Activated T-cell treated with anti-CD3 and anti-CD28 coated beads for 4 hours (primary cell): ENCODE data around the gene BUB1B.

Source experiments
- DNase-seq: peaks from one replicate; pipeline ENCODE4 v3.0.0-alpha.2; 2020

Gene BUB1B

DNA sequence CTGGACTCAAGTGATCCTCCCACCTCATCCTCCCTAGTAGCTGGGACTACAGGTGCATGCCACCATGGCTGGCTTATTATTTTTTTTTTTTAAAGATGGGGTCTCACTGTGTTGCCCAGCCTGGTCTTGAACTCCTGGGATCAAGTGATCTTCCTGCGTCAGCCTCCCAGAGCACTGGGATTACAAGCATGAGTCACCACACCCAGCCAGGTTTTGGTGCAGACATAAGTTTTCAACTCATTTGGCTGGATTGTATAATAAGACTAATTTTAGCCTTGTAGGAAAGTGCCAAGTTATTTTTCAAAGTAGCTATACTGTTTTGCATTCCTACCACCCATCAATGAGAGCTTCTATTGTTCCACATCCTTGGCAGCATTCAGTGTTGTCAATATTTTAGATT is 32.1 kb downstream of the BUB1B start:
- DNase-seq, result no peak

DNA sequence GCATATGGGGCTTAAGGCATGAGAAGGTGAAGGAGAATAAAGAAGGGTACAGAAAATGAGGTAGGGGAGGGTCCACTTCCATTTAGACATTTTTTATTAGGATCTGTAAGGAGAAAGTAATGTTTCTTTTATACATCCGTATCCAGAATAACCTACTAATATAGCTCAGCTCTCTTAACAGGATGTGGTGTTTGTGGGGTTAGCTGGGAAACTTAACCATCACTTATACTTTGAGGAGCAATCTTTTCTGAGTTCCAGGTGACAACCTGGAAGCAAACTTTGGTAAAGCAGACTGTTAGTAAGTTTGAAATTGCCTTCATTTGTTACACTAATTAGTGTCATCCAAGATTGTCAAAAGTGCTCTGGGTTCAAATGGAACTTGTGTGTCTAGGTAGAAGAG is 36.6 kb downstream of the BUB1B start:
- no peak for DNase-seq

DNA sequence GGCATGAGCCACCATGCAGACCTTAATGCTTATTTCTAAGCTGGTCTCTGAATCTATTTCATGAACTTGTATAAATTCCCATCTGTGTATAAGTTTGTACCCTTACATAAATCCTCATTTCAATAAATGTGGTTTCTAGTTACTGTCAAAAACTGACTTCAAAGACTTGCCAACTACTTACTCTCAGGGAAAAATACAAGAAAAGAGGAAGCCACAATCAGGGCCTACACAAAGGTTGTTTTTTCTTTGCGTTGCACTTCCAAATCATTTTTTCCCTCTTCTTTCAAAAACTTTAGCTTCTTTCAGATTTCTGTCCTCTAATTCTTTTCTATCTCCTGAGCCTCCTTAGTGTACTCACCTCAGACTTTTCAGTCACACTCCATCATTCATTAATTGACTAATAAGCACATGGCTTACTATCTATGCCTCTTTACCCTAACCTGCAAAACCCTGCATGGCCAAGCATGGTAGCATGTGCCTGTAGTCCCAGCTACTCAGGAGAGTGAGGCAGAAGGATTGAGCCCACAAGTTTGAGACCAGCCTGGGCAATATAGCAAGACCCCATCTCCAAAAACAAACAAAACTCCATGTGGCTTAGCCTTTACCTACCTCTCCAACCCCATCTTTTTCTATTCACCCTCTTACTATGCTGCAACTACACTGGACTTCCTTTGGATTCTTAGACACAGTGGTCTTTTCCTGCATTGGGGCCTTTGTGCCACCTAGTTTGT is 37.7 kb downstream of the BUB1B start:
- DNase-seq, result no peak

DNA sequence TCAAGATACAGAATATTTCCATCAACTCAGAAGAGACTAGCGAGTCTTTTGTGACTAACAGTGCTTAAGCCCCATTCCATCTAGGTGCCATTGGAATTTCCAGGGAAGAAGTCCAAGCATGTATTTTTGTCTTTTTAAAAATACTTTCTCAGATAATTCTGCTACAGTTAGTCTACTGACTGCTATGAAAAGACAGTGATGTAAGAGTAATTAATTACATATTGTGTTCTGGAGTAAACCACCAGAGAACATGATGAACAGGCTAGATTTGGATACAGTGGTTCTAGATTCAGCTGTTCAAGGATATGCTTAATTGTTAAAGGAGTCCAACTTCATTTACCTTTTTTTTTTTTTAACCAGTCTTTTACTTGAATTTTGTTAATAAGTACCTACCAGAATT is 43.2 kb downstream of the BUB1B start:
- no peak for DNase-seq

DNA sequence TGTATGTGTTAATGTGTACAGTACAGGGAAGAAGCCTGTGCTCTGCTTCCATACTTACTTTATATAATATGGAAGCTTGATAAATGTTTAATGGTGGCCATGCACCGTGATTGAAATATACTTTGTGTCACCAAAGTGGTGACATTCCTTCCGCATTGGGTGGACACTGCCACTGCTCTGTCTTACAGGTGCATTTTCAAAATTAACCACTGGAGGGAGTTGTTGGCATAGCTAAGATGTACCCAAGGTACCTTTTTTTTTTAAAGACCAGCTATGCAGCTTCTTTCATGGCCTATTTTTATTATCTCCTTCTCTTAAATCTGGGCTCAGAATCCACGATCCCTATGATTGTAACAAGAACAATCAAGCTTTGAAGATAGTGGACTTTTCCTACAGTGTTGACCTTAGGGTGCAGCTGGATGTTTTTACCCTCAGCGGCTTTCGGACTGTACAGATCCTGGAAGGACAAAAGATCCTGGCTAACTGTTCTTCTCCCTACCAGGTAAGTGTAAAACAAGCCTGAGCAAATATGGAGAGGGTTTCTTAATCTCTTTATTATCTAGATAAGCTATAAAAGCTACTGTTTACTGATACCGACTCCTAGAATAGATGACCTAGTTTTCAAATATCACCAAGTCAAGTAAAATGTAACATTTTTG is 56.4 kb downstream of the BUB1B start:
- peak; percentile 25 for DNase-seq

DNA sequence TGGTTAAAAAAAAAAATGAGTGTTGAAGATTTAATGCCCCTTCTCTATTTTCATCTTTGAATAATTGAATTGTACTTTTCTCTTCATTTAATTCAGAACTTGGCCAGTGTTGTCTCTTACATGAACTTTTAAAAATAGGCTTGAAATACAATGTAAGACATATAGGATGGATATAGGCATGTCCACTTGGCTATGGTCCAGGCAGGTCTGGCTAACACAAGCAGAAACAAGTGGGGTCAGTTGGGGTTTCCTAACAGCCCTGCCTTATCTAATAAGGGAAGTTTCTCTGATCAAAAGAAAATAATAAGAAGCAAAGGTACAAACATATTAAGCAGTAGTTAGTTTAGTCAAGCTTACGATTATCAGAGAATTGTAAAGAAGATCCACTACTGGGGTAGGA is 58.9 kb downstream of the BUB1B start:
- DNase-seq, result no peak

DNA sequence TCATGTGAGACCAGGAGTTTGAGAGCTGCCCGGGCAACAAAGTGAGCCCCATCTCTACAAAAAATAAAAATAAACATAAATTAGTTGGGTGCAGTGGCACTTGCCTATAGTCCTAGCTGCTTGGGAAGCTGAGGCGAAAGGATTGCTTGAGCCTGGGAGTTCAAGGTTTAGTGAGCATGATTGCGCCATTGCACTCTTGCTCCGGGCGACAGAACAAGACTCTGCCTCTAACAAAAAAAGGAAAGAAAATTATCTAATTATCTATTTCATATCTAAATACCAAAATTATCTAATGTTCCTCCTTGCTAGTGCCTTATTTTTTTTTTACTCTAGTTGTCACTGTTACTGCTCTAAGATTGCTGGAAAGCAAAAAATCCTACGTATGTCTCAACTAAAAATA is 61.3 kb downstream of the BUB1B start:
- no peak for DNase-seq

DNA sequence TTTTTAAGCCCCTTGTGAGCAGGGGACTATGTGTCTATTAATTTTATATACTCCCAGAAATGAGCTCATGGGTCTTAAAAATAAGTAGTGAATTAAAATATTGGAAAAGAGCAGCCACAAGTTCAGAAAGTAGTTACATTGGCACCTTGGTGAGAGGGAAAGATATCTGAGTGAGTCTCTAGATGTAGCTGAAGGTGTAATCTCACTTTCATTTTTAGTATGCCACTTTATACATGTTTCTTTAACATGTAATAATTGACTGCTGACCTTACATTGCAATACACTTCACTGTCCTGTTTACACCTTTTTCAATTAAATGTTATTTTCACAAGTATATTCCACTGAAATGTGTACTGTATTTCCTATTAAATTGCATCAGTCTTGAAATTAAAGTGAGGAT is 65.9 kb downstream of the BUB1B start:
- DNase-seq, result no peak

DNA sequence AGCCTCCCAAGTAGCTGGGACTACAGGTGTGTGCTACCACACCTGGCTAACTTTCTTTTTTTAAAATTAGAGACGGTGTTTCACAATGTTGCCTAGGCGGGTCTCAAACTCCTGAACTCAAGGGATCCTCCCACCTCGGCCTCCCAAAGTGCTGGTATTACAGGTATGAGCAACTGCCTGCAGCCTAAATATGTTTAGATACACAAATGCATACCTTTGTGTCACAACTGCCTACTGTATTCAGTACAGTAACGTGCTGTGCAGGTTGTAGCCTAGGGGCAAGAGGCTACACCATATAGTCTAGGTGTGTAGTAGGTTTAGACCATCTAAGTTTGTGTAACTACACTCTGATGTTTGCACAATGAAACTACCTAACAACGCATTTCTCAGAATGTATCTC is 68.4 kb downstream of the BUB1B start:
- DNase-seq, result no peak

DNA sequence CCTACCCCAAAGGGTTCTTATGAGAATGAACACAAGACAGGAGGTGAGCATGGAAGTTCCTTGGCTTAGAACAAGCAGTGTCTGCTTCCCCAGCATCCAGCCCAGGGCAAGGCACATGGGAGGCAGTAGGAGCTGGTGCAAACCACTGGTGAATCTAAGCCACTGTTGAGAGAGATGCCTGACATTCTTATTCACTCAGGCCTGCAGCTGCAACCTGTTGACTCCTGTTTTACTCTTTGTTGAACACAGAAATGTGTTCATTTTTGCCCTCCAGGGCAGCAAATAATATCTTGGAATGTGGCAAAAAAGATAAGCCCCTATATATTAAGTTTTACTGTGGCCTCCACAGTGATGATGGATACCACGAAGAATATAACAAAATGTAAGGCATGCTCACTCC is 69.1 kb downstream of the BUB1B start:
- DNase-seq, result no peak

DNA sequence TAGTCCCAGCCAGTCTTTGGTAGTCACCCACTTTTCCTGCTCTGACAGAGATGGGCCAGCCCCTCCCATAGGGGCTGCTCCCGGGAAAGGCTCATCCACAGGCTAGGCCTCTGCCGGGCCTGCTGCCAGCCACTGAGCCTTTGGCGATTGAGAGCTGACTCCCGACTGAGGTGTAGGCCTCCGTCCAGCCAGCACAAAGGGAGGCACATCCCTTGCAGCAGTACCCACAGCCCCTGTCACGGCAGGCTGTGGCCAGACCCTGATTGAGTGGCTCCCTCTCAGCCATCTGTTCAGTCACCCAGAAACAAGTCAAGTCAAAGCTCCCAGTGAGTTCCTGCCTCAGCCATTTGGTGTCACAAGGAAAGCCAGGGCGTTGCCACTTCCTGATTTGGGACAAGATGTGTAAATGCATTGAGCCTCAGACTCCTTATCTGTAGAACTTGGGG is 71.8 kb downstream of the BUB1B start:
- no peak for DNase-seq

DNA sequence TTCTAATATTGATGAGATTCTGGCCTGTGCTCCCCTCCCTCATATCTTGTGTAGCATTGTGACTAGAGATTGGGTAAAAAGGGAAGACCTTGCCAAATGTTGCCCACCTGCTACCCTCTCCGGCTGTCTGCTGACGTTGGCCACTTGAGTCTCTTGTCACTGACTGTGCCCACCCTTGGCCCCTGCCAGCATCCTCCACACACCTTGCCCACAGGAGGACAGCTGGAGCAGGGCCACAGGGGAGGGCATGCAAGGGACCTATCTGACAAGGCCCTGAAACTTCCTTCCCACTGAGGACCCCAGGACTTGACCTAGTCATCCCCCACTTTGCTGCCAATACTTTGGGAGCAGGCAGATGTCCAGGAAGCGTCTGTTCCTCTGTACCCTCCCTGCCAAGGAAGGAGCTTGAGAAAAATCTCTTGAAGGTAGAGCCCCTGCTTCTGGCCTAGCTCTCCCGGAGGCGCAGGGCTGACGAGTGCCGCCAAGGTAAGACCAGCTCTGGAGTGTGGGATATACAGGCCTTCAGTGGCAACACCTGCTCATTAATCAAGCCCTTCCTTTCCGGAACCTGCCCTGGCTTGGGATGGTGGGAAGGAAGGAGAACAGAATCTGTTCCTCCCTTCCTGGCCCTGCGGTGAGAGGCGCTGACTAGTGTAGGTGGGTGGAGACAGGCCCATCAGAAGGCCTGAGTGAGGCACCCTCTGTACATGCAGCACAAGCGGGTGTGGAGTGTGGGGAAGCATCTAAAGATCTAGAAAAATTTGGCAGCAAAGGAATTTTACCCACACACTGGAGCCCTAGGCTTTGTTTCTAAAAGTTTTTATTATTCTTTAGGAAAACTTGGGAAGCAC is 73.1 kb downstream of the BUB1B start:
- no peak for DNase-seq

DNA sequence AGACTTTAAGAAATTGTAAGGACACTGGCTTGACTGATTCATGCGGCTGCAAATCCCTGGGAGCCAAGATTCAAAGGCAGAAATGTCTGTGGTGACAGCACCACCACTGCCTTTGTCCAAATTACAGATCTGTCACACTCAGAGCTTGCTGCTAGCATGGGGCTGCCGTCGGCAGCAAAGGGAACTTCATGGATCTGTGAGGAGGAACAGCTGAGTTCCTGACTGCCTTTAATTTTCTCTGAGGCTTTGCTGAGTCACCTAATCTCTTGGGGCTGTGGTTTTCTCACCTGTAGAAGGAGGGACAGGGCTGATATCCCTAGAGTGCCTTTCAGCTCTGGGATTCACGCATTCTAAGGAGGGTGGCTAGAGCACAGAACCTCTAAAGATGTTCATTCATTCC is 73.9 kb downstream of the BUB1B start:
- no peak for DNase-seq

DNA sequence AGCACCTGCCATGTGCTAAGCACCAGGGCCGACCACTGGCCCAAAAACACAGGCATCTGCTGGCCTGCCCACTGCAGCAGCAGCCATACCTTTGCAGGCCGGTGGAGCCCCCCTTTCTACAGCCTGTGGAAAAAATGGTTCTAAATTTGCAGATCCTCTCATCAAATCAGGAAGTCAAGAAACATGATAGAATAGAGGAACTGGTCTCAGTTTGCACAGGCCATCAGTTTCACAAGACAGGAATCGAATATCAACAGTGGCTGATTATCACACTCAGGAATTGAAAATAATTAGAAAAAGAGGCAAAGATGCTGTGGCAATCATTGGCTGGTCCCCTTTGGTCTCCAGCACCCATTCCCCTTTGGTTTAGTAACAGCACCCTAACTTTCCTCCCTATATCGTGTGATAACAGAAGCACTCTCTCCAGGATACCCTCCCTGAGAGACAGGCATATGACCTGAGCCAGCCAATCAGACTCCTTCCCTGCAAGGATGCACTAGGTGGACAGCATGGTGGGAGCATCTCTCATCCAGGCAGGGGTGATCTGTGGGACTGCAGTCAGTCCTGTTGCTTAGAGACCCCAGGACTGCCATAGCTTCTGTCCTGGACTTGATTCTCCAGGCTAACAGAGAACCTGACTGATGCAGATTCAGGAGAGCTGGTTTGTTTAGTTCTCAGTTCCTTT is 74.5 kb downstream of the BUB1B start:
- DNase-seq, result no peak

DNA sequence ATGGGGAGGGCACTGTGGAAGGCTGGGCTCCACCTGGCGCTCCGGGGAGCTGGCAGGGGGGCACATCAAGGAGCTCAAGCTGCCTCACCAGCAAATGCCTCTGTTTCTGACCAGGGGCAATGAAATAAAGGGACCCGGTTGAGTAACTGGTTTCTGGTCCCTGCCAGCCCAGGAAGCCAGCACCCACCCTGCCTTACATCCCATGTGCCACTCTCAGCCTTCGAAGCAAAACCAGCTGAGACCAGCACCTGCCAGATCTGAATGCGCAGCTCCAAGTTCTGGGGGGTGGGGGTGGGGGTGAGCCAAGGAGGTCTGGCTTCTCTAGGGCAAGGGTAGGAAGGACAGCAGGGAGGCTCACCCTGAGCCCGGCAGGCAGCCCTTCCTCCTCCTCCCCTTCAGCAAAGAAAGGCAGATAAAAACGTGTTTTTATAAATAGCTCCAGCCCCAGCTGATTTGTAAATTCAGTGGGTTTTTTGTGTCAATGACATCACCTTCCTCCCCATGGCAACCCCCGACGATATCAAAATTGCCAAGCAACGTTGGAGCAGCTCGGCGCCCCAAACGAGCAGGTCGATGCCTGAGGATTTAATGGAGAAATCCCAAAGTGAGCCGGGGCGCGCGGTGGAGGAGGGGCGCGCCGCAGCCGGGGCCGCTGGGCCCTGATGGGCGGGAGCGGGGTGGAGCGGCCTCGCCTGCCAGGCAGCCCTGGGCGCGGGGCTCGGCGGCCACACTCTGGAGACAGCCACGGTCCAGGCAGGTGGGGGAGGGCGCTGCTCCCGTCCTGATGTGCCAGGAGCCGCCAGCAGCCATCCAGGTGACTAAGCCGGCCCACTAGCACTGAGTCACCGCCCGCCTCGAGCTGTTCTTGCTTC is 77.9 kb downstream of the BUB1B start, which contains the start of gene PAK6:
PAK6 (plus strand) TSS at position 532 of the 872 bp plus-strand sequence. CDS start 25,723 bp downstream, outside the sequence.
- DNase-seq, result no peak

DNA sequence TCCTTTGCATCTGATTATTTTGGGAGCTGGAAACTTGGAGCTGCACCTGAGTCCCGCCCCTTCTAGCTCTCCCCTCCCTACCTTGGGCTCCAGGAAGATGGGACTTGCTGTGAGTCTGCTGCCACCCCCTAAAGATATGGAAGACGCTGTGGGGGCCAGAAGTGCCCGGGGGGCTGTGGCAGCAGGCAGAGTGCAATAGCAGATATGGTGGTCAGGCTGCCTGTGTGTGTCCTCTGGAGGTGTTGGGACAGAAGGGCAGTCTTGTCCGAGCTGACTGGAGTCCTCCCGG is 78.5 kb downstream of the BUB1B start:
- no peak for DNase-seq

DNA sequence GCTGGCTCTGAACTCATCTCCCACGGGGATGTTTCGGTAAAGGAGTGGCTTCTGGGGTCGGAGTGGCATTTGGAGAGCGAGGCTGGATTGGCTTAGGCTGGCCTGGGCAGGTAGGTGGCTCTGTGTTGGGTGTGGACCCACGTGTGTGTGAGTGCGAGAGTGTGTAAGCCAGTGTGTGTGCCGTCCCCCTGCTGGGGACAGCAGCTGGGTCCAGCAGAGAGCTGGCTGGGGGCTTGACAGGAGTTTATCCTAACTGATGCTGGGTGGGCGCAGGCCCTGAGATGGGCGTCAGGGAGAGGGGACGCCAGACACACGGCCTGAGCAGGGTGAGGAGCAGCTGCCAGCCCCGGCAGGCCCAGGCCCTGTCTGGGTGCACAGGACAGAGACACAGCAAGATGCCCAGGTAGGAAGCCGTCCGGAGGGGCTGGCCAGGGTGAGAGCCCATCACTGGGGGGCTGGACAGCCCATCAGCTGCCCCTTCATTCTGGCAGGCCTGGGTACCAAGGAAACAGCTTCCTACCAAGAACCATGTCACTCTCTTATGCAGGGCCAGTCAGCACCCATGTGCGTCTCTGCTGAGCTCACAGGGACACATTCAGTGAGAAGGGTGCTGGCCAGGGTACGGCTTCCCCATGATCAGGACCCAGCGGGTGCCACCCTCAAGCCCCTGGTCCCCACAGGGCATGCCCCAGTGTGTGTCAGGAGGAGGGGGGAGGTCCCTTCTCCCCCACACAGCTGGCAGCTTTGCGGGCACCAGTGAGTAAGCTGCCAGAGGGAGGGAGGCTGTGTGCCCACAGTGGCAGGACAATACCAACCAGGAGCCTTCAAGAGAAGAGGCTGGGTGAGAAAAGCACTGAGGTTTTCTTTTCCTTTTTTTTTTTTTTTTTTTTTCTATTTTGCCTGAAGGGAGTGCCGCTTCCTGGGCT is 79.1 kb downstream of the BUB1B start:
- DNase-seq, result no peak

DNA sequence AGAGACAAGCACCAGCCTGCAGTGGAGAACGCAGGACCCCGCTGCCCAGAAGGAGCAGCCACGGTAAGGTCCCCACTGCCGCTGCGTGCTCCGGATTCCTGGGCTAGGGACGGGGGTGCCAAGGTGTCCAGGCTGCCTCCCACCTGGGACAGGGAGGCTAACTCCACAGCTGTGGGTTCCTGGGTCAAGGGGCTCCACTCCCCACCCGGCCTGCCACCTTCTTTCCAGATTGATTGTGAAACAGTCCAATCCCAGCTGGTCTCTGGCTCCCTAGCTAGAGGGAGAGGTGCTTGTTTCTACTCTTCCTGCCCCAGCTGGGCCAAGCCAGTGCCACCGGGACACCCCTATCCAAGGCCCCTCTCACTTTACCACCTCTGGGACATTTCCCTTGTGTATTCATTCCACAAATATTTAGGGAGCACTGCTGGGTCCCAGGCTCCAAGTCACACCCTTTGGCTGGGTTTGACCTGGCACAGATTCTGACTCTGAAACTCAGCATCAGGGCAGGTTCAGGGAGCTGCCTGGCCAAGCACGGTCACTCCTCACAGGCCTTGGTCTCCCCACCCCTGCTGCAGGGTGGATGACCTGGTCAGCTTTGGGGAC is 79.9 kb downstream of the BUB1B start:
- DNase-seq, result no peak

DNA sequence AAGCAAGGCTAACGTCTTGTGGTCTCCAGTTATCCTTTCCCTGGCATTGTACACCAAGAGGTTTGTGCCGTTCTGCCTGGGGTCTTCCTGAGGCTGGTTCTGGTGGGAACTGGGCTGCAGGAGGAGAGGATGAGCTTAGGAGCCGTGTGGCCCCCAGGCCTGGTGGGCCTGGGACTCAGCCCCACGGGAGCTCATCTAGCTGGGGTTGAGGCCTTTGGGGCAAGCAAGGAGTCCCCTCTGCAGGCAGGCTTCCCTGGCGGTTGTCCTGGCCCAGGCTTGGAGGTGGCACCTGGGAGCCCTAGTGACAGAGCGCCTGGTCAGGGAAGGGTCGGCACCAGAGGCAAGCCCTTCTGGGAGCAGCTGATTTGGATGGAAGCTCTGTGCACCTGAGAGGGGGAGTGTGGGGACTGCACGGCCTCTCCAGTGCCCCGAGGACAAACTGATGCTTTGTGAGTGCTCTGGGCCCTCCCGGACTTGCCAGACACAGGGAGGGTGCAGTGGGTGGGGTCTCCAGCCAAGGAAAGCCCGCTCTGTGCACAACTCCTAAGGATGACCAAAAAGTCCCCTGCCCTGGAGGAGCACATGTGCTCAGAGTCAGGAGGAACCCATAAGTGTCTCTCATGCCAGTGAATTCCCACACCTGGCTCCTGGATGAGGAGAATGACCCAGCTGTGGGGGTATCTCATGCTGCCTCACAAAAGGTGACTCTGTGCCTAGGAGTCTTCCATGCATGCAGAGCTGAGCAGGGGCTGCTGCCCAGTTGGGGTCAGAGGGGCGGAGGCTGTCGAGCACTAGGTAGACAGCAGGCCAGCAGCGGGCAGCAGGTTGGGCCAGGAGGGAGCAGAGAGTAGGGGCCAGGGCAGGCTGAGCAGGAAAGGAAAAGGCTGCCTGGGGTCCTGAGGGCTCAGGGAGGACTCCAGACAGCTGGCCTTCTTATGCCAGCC is 80.7 kb downstream of the BUB1B start:
- no peak for DNase-seq

DNA sequence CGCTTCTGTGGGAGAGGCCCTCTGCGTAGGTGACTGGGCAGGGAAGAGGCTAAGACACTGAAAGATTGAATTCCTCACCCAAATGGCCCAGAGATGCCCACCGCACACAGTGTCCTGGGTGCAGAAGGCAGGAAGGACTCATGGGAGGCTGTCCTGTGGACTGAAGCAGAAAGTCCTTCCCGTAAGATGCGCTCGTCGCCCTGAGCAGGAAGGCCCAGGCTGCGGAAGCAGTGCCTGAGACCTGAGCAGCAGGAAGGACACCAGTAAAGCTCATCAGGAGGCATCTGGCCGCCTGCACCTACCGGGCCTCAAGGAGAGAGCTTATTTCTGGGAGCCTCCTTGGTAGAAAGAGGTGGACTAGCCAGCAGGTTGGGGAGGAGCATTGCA is 81.3 kb downstream of the BUB1B start:
- no peak for DNase-seq
